Stomach (tissue), 9 donors: Measurements from ENCODE around the gene GRIK2. TPM values are rescaled to one million over a fixed set of nuclear protein-coding genes. Genes with fewer than 3 reads are reported as not detected.

Source experiments
- DNase-seq, 2 donors: peaks; one replicate each; pipeline versions ENCODE4 v3.0.0 to v3.0.0-alpha.2; 2013 to 2019
- H3K27ac ChIP-seq, 5 donors: fragments of 200-600 bp in 4 of 5; sonication (generic) in 4 of 5; one replicate each; pipeline ENCODE4 v1.5.1; 2013 to 2019; ENCODE audit warnings: mild to moderate bottlenecking in 1 of 5, moderate library complexity in 1 of 5
- H3K27me3 ChIP-seq, 3 donors: fragments of 200-600 bp; sonication (generic); one replicate each; pipeline ENCODE4 v1.5.1; 2017 to 2019; ENCODE audit warnings: mixed run types in 1 of 3
- H3K36me3 ChIP-seq, 4 donors: fragments of 200-600 bp; sonication (generic); 1 replicate in 3 of 4; 2 replicates in 1 of 4; pipeline ENCODE4 v1.5.1; 2016 to 2019
- H3K4me1 ChIP-seq, 4 donors: fragments of 200-600 bp; sonication (generic); one replicate each; pipeline ENCODE4 v1.5.1; 2016 to 2019
- H3K4me3 ChIP-seq, 4 donors: fragments of 200-600 bp; sonication (generic) in 3 of 4; one replicate each; pipeline ENCODE4 v1.5.1; 2016 to 2019; ENCODE audit warnings: mild to moderate bottlenecking in 1 of 4
- H3K9me3 ChIP-seq, 4 donors: fragments of 200-600 bp; sonication (generic); one replicate each; pipeline ENCODE4 v1.5.1; 2016 to 2019
- EP300 ChIP-seq: sonication (generic); formaldehyde crosslinking; IDR thresholded peaks from one replicate; pipeline ENCODE4 v1.6.1; 2017; ENCODE audit warnings: antibody characterized with exemption
- POLR2A ChIP-seq, 4 donors: fragments of 450-650 bp; IDR thresholded peaks; one replicate each; pipeline ENCODE4 v1.6.1; 2016; ENCODE audit warnings: antibody characterized with exemption in 4 of 4, control low read depth in 2 of 4, mild to moderate bottlenecking in 1 of 4, moderate library complexity in 1 of 4
- POLR2AphosphoS5 ChIP-seq, 3 donors: sonication (generic); formaldehyde crosslinking; IDR thresholded peaks; one replicate each; pipeline ENCODE4 v1.6.1; 2016; ENCODE audit warnings: antibody characterized with exemption in 3 of 3
- WGBS, 5 donors: extraction: QIAGEN DNeasy Blood & Tissue Kit in 3 of 5; methylation state at CpG; one replicate each; pipeline versions ENCODE4 v1.1.5 to v1.1.7; 2013 to 2018; 5-methylcytosine and 5-hydroxymethylcytosine counted together
- intact Hi-C: fragments of 100-400 bp; cut with DNase I; formaldehyde crosslinking; loops from one replicate; pipeline ENCODE4 v1.15.1; 2023; ENCODE audit warnings: low total_unique reads
- polyA plus RNA-seq, 3 donors: library from polyadenylated mRNA; stranded (reverse); fragments of 200-250 nt; gene quantifications; one replicate each; pipeline ENCODE4 v1.2.3, GENCODE V29; 2013
- total RNA-seq, 5 donors: library from RNA; depleted of rRNA; stranded (reverse); fragments of >200 nt; gene quantifications; one replicate each; pipeline versions ENCODE4 v1.1.0 to v1.2.3, GENCODE V29; 2014 to 2016
- TF ChIP-seq, protein P1 (sequence below), 7 experiments: fragments of 450-650 bp in 4 of 7; fragments of 200-600 bp in 3 of 7; sonication (generic) in 3 of 7; IDR thresholded peaks; one replicate each; pipeline ENCODE4 v1.5.1; 2016 to 2019; ENCODE audit warnings: antibody characterized with exemption in 7 of 7, control low read depth in 2 of 7, mild to moderate bottlenecking in 1 of 7
- donor health status: healthy with polysubstance abuse.
- donor health status: Bipolar disorder and iron deficiency.
- donor health status: healthy.

Gene GRIK2
- total and polyA plus RNA-seq, 8 donors: 0.06 to 7.7 (median 0.50) TPM; not detected in 3

DNA sequence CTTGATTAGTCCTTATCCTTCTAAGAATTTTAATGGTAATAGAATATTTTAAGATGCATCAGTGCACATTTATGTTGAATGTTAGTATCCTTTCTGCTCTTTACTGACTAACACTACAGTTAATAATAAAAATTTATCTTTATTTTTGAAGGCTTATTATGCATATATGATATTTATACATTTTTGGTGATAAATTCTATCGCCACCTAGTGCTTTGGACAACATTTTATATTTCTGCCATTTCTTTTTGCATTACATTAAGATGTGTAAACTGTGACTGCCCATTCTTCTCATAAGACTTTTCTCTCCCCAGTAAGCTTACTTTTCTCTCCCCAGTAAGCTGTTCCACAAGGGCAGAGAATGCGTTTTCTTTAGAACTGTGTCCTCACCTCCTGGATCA lies 252.3 kb downstream of the GRIK2 start:
- Histone ChIP-seq H3K36me3 (no peaks in the 10 kb centered on the region), H3K4me1 (no peaks in the 10 kb centered on the region), H3K9me3 (no peaks in the 10 kb centered on the region), H3K27me3 (no peaks in the 10 kb centered on the region), H3K27ac (no peak overlapping the region), H3K4me3 (no peak overlapping the region)
- DNase-seq: no peak
- intact Hi-C loops: no loop called here
- TF ChIP-seq, protein P1, sequence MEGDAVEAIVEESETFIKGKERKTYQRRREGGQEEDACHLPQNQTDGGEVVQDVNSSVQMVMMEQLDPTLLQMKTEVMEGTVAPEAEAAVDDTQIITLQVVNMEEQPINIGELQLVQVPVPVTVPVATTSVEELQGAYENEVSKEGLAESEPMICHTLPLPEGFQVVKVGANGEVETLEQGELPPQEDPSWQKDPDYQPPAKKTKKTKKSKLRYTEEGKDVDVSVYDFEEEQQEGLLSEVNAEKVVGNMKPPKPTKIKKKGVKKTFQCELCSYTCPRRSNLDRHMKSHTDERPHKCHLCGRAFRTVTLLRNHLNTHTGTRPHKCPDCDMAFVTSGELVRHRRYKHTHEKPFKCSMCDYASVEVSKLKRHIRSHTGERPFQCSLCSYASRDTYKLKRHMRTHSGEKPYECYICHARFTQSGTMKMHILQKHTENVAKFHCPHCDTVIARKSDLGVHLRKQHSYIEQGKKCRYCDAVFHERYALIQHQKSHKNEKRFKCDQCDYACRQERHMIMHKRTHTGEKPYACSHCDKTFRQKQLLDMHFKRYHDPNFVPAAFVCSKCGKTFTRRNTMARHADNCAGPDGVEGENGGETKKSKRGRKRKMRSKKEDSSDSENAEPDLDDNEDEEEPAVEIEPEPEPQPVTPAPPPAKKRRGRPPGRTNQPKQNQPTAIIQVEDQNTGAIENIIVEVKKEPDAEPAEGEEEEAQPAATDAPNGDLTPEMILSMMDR (IDR thresholded peaks at IDR 0.05): no peak
- TF ChIP-seq EP300: no peak
- no peak for TF ChIP-seq POLR2AphosphoS5 (IDR thresholded peaks at IDR 0.05)
- no peak for TF ChIP-seq POLR2A (IDR thresholded peaks at IDR 0.05)
- WGBS, 5 donors: 69 to 85% (median 79%) methylated on average over 2 of the region's 2 CpGs

DNA sequence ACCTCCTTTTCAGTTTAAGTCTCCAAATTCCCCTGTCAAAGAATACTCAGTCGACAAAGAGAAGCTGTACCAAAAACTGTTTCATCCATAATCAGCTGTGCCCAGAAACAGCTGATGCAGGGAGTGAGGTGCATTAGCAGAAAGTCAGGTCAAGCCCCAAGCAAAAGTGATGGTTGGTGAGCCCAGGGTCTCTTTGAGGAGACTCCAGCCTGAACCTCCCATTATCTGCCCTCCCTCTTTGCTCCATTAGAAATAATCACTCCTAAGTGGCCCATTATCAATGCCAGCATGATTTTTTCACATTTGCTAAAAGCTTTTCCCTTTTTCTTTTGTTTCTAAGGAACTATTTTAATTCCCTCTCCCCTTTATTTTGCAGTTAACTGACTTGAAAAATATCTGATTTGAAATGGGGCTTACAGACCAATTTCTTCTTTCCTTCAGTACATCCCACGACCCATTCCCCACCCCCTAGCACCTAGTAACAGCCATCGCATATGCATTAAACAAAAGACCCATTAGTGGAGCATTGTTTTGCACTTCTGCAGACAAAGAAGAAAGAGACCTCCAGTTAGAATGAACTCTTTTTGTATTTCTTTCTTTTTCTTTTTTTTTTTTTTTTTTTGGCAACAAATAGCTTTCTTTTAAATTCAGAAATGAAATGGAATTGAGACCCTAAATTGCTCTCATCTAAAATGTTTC lies 257.0 kb downstream of the GRIK2 start:
- Histone ChIP-seq H3K4me3 (no peak overlapping the region), H3K36me3 (no peaks in the 10 kb centered on the region), H3K27me3 (no peaks in the 10 kb centered on the region), H3K4me1 (no peaks in the 10 kb centered on the region), H3K27ac (no peak overlapping the region), H3K9me3 (no peaks in the 10 kb centered on the region)
- DNase-seq: no peak
- intact Hi-C loops: no loop called here
- TF ChIP-seq POLR2AphosphoS5 (IDR thresholded peaks at IDR 0.05): no peak
- TF ChIP-seq EP300: no peak
- TF ChIP-seq, protein P1 (IDR thresholded peaks at IDR 0.05): no peak
- no peak for TF ChIP-seq POLR2A (IDR thresholded peaks at IDR 0.05)
- WGBS, 5 donors: 38 to 60% (median 47%) methylated on average over 3 of the region's 3 CpGs

DNA sequence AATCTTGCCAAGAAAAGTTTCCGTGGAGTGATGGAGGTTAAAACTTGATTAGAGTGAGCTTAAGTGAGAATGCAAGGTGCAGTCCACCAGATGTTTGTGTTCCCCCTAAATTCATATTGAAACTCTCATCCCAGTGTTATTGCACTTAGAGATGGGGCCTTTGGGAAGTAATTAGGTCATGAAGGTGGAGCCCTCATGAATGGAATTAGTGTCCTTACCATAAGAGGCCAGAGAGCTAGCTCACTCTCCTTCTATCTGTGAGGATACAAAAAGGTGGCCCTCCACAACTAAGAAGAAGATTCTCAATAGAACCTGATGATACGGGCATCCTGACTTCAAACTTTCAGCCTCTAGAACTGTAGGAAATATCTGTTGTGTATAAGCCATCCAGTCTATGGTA lies 258.6 kb downstream of the GRIK2 start:
- no peak for TF ChIP-seq POLR2AphosphoS5 (IDR thresholded peaks at IDR 0.05)
- TF ChIP-seq EP300: no peak
- TF ChIP-seq POLR2A (IDR thresholded peaks at IDR 0.05): no peak
- TF ChIP-seq, protein P1 (IDR thresholded peaks at IDR 0.05): no peak
- WGBS, 5 donors: 78 to 93% (median 83%) methylated on average over 2 of the region's 2 CpGs

DNA sequence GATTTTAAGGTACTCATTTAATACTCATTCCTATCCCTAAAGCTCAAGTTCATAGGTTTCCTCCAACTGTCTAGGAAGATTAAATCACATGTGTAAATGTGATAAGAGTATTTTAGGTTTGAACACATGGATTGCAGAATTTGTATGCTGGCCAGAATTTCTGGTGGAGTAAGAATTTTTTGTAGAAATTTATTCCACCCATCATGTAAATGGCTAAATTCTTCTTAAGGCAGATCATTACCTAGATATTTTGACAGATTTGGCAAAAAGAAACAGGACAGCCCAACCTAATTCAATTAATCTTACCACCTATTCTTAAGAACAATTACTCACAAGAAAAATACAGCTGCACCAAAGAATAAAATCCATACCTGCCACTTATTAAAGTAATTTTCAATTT lies 261.6 kb downstream of the GRIK2 start:
- Histone ChIP-seq H3K36me3 (no peaks in the 10 kb centered on the region), H3K27me3 (no peaks in the 10 kb centered on the region), H3K27ac (no peak overlapping the region), H3K9me3 (peaks cover 0 to 3% (median 0%) of the 10 kb centered on the region in 4 donors), H3K4me3 (no peak overlapping the region), H3K4me1 (no peaks in the 10 kb centered on the region)
- TF ChIP-seq POLR2AphosphoS5 (IDR thresholded peaks at IDR 0.05) (no peak), POLR2A (IDR thresholded peaks at IDR 0.05) (no peak)
- intact Hi-C loops: no loop called here
- no peak for DNase-seq

More for the DNA sequence above, 258.6 kb downstream of the GRIK2 start:
- H3K4me3 ChIP-seq: no peak overlapping the region
- H3K27me3 ChIP-seq: no peaks in the 10 kb centered on the region
- H3K27ac ChIP-seq: no peak overlapping the region
- H3K4me1 ChIP-seq: no peaks in the 10 kb centered on the region
- H3K9me3 ChIP-seq: no peaks in the 10 kb centered on the region
- intact Hi-C loops: no loop called here
- H3K36me3 ChIP-seq: no peaks in the 10 kb centered on the region
- DNase-seq: no peak
